Calu3 (cell line): ENCODE data around the gene APOL2. TPM values are rescaled to one million over a fixed set of nuclear protein-coding genes. Genes with fewer than 3 reads are reported as not detected.
A peak's percentile ranks its signal among the peaks of the same experiment; 100 is the strongest.

Experiments
- BruUV-seq: library from RNA; stranded (reverse); fragments of 400-500 nt; replicated peaks from 2 replicates; lab custom pipeline; 2021; lab: Mats Ljungman, UMichigan
- CTCF ChIA-PET: fragments of 300-600 bp; sonication (Branson Sonifier 250); formaldehyde crosslinking; loops from one replicate; lab custom pipeline; 2022; ENCODE audit warnings: antibody characterized with exemption; lab: Charles Lee
- DNase-seq: peaks from one replicate; pipeline ENCODE4 v3.0.0; 2022
- H3K27ac Mint-ChIP-seq: one replicate; pipeline ENCODE4 v1.8.0; 2022; ENCODE audit warnings: mixed read lengths; ENCODE audit not compliant: unreplicated experiment
- H3K27me3 Mint-ChIP-seq: one replicate; pipeline ENCODE4 v1.8.0; 2022; ENCODE audit warnings: mixed read lengths; ENCODE audit not compliant: unreplicated experiment
- H3K36me3 Mint-ChIP-seq: one replicate; pipeline ENCODE4 v1.8.0; 2022; ENCODE audit warnings: mild to moderate bottlenecking, moderate library complexity, mixed read lengths; ENCODE audit not compliant: insufficient read depth, unreplicated experiment
- H3K4me1 Mint-ChIP-seq: one replicate; pipeline ENCODE4 v1.8.0; 2022; ENCODE audit warnings: mild to moderate bottlenecking, low read depth, mixed read lengths; ENCODE audit not compliant: unreplicated experiment
- H3K4me3 Mint-ChIP-seq: one replicate; pipeline ENCODE4 v1.8.0; 2022; ENCODE audit warnings: mild to moderate bottlenecking, low read depth, moderate library complexity, mixed read lengths; ENCODE audit not compliant: unreplicated experiment
- H3K9me3 Mint-ChIP-seq: one replicate; pipeline ENCODE4 v1.8.0; 2022; ENCODE audit warnings: low read depth, mixed read lengths; ENCODE audit not compliant: unreplicated experiment
- intact Hi-C: fragments of 100-400 bp; cut with micrococcal nuclease; formaldehyde crosslinking; loops from one replicate; pipeline ENCODE4 v1.10.0; 2022; ENCODE audit not compliant: unreplicated experiment
- total RNA-seq: library from RNA; stranded (reverse); gene quantifications from 2 replicates; pipeline ENCODE4 v1.2.3, GENCODE V29; 2022
- TF ChIP-seq, protein P1 (sequence below): fragments of 200-600 bp; IDR thresholded peaks from one replicate; pipeline ENCODE4 v1.8.0; 2022; ENCODE audit warnings: antibody characterized with exemption; ENCODE audit not compliant: unreplicated experiment

The APOL2 gene
- total RNA-seq, 1 experiment from 2014 or later = 90.1 TPM

GRCh38 chr22:36237462-36238372 is 1.6 kb downstream of the APOL2 start:
- intact Hi-C loops = loop anchor here (2.0 kb wide), 1 partner anchor 15 kb away; the partner anchor contains the start of gene APOL1
- BruUV-seq = no TSS peak
- DNase-seq = no peak
- peak overlapping the region; percentile 95 for H3K27ac Mint-ChIP-seq
- H3K4me1 Mint-ChIP-seq = peaks cover 61% of the 10 kb centered on the region
- H3K27me3 Mint-ChIP-seq = no peaks in the 10 kb centered on the region
- peaks cover 60% of the 10 kb centered on the region for H3K36me3 Mint-ChIP-seq
- H3K9me3 Mint-ChIP-seq = peaks cover 3% of the 10 kb centered on the region
- peak overlapping the region; percentile 97 for H3K4me3 Mint-ChIP-seq
- TF ChIP-seq, protein P1, sequence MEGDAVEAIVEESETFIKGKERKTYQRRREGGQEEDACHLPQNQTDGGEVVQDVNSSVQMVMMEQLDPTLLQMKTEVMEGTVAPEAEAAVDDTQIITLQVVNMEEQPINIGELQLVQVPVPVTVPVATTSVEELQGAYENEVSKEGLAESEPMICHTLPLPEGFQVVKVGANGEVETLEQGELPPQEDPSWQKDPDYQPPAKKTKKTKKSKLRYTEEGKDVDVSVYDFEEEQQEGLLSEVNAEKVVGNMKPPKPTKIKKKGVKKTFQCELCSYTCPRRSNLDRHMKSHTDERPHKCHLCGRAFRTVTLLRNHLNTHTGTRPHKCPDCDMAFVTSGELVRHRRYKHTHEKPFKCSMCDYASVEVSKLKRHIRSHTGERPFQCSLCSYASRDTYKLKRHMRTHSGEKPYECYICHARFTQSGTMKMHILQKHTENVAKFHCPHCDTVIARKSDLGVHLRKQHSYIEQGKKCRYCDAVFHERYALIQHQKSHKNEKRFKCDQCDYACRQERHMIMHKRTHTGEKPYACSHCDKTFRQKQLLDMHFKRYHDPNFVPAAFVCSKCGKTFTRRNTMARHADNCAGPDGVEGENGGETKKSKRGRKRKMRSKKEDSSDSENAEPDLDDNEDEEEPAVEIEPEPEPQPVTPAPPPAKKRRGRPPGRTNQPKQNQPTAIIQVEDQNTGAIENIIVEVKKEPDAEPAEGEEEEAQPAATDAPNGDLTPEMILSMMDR = no peak
- CTCF ChIA-PET = interaction anchor here (0.6 to 4.3 kb wide), 3 partner anchors 14 to 646 kb away, joined by 4 to 63 read pairs (median 4); partner anchors contain the start of gene APOL1

DNA sequence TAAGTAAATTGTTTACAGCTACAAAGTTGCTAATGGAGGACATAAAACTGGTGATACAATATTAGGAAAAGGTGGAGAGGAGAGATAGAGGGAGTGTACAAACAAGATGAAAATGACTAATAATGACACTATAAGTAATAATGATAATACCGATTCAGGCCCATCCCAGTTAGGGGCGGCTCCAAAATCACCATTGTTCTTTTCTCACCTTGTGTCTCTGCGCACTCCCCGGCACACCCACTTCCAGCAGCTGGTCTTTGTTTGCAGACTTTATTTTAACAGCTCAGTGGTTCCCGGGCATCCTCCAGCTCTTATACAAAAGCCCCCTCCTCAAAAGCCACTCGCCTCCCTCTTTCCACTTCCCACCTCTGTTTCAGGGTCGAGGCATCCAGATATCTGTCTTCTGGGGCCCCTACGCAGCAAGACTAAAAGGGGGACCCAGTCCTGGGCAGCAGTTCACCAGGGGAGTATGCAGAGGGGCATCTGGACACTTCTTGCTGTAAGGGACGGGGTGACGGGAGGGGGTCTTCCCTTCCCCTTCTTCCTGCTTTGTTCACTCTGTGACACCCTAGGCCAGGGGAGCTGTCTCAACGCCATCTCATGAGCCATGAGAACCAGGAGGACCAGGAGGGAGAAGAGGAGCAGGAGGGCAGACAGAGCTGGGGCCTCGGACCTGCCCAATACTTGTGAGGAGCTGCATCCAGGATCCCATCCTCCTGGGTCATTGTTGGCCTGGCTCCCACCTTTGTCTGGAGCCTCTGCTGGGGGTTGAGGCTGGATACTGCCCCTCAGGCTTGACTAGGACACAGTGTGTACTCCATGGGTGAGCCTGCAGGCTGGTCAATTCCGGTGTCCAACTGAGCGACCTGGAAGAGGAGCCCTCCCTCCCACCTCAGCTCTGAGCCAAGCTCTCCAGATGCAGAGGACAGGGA is 2.7 kb downstream of the APOL2 start:
- H3K27me3 Mint-ChIP-seq = no peaks in the 10 kb centered on the region
- H3K27ac Mint-ChIP-seq = peak overlapping the region; percentile 8
- H3K9me3 Mint-ChIP-seq = no peaks in the 10 kb centered on the region
- no TSS peak for BruUV-seq
- peak overlapping the region; percentile 97 for H3K4me3 Mint-ChIP-seq
- TF ChIP-seq, protein P1 = no peak
- H3K36me3 Mint-ChIP-seq = peaks cover 67% of the 10 kb centered on the region
- intact Hi-C loops = no loop called here
- peaks cover 60% of the 10 kb centered on the region for H3K4me1 Mint-ChIP-seq
- DNase-seq = no peak
- CTCF ChIA-PET = interaction anchor here (0.6 to 4.3 kb wide), 4 partner anchors 8 to 647 kb away, joined by 3 to 63 read pairs (median 4); partner anchors contain the start of gene APOL1

DNA sequence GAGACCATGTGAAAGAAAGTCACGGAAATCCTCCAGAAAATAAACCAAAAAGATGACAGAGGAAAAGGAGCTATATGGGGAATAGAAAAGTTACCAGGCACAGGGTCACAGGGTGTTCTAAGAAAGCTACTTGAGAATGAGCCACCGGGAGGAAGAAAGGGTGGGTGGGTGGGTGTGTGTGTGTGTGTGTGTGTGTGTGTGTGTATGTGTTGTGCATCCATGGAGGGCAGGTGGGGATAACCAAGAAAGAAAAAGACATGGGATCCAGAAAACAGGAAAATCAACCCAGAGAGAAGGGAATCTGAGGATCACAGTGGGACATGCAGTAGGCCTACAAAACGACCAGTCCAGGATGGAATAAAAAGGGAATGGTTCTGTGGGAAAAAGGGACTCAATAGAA is 3.7 kb downstream of the APOL2 start:
- CTCF ChIA-PET = interaction anchor here (0.7 kb wide), 1 partner anchor 9 kb away, joined by 3 read pairs; no protein-coding TSS in a partner anchor
- H3K27ac Mint-ChIP-seq = peak overlapping the region; percentile 8
- H3K4me1 Mint-ChIP-seq = peaks cover 60% of the 10 kb centered on the region
- intact Hi-C loops = no loop called here
- no peaks in the 10 kb centered on the region for H3K27me3 Mint-ChIP-seq
- TF ChIP-seq, protein P1 = no peak
- no TSS peak for BruUV-seq
- peaks cover 76% of the 10 kb centered on the region for H3K36me3 Mint-ChIP-seq
- H3K9me3 Mint-ChIP-seq = no peaks in the 10 kb centered on the region
- DNase-seq = no peak
- peak overlapping the region; percentile 97 for H3K4me3 Mint-ChIP-seq

DNA sequence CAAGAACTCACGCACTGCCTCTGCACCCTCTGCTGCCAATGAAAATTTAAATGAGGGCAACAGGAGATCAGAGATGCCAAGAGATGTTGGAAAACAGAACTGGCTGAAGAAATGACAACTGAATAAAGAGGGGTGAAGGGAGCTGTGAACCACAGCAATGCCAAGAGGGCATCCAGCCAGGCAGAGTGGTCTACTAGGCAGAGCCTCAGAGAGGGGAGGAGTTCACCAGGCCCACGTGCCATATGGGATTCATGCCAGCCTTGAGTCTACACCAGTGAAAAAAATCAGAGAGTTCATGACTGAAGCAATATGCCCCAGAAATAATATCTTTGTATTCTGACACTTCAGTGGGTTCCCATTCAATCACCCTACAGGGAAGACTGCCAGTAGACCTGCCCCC is 4.4 kb downstream of the APOL2 start:
- CTCF ChIA-PET = no interaction called here
- Mint-ChIP-seq H3K9me3 (no peaks in the 10 kb centered on the region), H3K27me3 (no peaks in the 10 kb centered on the region), H3K4me3 (peak overlapping the region; percentile 97), H3K4me1 (peaks cover 56% of the 10 kb centered on the region), H3K36me3 (peaks cover 77% of the 10 kb centered on the region), H3K27ac (no peak overlapping the region)
- TF ChIP-seq, protein P1 = no peak
- intact Hi-C loops = no loop called here
- BruUV-seq = no TSS peak
- no peak for DNase-seq
